Measurements from ENCODE around the gene MBOAT2.
"Not testable (repeated sequence)": the region's sequence is repeated elsewhere in the genome, so short reads cannot be mapped to it uniquely, and the experiment has no call there.

The MBOAT2 gene

GRCh38 chr2:8989536-8990079 lies 13.9 kb downstream of the MBOAT2 start:
- DNase-seq (ENCODE audit: low spot score) = no peak

GRCh38 chr2:8987410-8987809 lies 16.1 kb downstream of the MBOAT2 start:
- no peak for DNase-seq (ENCODE audit: low spot score)

DNA sequence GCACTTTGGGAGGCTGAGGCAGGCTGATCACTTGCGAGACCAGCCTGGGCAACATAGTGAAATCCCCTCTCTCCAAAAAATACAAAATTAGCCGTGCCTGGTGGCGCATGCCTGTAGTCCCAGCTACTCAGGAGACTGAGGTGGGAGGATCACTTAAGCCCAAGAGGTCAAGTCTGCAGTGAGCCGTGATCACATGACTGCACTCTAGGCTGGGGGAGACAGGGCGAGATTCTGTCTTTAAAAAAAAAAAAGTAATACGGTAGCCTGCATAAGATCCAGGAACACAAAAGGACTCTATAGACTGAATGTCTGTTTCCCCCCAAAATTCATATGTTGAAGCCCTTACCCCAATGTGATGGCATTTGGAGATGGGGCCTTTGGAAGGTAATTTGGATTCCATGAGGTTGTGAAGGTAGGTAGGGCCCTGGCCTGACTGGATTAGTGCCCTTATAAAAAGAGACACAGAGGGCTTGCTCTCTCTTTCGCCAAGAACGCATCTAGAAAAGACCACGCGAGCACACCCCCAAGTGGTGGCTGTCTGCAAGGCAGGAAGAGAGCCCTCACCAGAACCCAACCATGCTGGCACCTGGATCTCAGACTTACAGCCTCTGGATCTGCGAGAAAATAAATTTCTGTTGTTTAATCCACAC lies 17.0 kb downstream of the MBOAT2 start:
- no peak for DNase-seq (ENCODE audit: low spot score)

- DNase-seq (ENCODE audit: low spot score) = no peak
Observed at GRCh38 chr2:8985561-8986326, 17.7 kb downstream of the MBOAT2 start.

DNA sequence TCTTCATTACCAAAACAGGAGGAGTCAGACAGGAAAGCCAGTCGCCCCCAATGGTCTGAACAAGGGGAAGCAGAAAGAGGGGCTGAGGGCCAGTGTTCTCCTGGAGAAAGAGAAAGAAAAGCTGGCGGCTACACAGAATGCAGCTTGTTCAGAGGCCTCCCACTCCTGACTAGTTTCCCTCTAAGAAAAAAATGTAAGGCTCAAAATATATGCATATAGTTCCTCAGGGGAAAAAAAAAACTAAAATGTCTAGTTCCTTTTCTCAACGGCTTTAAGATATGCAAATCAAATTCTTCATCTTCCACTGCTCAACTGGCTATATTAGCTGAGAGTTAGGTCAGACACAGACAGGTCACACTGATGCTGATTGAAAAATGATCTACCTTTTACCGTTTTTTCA lies 18.6 kb downstream of the MBOAT2 start:
- no peak for DNase-seq (ENCODE audit: low spot score)

- no peak for DNase-seq (ENCODE audit: low spot score)
Observed at GRCh38 chr2:8984157-8984556, 19.3 kb downstream of the MBOAT2 start.

DNA sequence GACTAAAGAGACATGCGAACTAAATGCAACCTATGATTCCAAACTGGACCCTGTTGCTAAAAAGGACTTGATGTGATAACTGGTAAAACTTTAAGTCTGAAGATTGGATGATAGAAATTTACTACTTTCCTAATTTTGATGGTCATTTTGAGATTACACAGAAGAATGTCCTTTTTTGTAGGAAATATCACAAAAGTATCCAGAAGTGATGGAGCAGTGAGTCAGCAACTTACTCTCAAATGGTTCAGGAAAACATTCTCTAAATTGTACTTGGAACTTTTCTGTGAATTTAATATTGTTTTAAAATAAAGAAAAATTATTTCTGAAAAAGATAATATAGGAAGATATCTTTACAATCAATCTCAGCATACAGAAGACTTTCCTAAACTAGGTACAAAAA lies 19.9 kb downstream of the MBOAT2 start:
- DNase-seq (ENCODE audit: low spot score) = no peak

GRCh38 chr2:8981876-8982275 lies 21.6 kb downstream of the MBOAT2 start:
- no peak for DNase-seq (ENCODE audit: low spot score)

GRCh38 chr2:8980096-8980495 lies 23.4 kb downstream of the MBOAT2 start:
- no peak for DNase-seq (ENCODE audit: low spot score)

DNA sequence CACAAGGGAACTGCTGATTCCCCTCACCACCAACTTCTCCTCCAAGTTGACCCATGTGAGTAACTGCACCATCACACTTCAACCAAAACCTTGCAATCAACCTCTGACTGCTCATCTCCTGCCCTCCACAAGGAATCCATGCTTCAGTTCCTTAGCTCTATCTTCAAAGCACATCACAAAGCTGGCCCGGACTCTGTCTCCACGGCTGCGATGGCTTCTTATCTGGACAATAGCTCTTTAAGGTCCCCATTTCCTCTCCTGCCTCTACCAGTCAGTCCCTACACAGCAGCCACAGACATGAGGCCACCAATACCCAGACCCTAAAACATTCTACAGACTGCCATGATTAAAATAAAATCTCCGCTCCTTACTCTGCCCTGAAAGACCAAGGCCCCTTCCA lies 25.7 kb downstream of the MBOAT2 start:
- no peak for DNase-seq (ENCODE audit: low spot score)

- no peak for DNase-seq (ENCODE audit: low spot score)
Observed at GRCh38 chr2:8976442-8977259, 26.8 kb downstream of the MBOAT2 start.

DNA sequence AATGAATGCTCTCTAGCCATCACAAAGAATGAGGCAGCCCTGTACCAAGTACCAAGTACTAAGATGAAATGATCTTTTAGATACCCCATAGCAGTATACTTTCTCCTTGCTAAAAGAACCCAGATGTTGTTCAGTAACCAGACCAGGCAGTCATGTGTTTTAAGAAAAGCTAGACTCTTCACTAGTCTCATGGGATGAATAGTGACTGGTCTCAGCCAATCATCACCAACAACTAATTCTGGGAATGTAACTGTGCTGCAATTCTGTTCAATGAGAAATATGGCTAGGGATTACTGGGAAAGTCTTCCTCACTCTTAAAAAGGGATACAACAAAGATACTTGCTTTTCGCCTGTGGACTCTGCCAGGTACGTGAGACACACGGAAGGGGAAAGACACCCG lies 29.5 kb downstream of the MBOAT2 start:
- DNase-seq (ENCODE audit: low spot score) = no peak

DNA sequence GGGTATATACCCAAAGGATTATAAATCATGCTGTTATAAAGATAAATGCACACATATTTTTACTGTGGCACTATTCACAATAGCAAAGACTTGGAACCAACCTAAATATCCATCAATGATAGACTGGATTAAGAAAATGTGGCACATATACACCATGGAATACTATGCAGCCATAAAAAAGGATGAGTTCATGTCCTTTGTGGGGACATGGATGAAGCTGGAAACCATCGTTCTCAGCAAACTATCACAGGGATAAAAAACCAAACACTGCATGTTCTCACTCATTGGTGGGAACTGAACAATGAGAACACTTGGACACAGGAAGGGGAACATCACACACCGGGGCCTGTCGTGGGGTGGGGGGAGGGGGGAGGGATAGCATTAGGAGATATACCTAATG lies 30.5 kb downstream of the MBOAT2 start:
- DNase-seq (ENCODE audit: low spot score) = not testable (repeated sequence)

- not testable (repeated sequence) for DNase-seq (ENCODE audit: low spot score)
Observed at GRCh38 chr2:8972535-8972934, 30.9 kb downstream of the MBOAT2 start.

DNA sequence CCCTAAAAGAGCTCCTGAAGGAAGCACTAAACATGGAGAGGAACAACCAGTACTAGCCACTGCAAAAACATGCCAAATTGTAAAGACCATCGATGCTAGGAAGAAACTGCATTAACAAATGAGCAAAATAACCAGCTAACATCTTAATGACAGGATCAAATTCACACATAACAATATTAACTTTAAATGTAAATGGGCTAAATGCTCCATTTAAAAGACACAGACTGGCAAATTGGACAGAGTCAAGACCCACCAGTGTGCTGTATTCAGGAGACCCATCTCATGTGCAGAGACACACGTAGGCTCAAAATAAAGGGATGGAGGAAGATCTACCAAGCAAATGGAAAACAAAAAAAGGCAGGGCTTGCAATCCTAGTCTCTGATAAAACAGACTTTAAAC lies 34.1 kb downstream of the MBOAT2 start:
- DNase-seq (ENCODE audit: low spot score) = not testable (repeated sequence)

DNA sequence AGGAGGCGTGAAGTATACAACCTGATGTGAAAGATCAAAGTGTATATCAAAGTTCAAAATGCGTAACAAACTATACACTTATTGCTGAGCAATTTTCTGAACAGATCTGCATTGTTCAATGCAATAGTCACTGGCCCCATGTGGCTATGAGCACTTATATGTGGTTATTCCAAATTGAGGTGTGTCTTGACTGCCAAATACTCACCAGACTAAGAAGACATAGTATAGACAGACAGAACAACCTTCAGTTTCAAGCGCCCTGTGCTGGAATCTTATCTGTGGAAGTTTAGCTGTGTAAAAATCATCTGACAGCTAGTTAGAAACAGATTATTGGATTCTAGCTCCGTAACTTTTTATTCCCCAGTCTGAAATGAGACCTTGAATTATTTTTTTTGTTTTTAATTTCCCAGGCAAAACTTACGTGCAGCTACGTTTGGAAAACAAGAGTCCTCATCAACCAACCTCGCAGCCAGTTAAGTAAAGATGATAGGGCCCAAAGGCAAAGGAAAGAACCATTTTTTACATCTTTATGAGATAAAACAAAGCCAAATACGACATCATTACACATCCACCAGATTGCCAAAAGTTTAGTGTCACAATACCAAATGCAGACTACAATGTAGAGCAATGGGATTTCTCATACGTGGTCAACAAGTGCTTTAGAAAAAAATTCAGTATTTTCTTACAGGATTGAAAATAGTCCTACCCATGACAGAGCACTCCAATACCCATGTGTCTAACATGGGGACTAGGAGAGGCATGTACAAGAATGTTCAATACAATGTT lies 37.2 kb downstream of the MBOAT2 start:
- no peak for DNase-seq (ENCODE audit: low spot score)

DNA sequence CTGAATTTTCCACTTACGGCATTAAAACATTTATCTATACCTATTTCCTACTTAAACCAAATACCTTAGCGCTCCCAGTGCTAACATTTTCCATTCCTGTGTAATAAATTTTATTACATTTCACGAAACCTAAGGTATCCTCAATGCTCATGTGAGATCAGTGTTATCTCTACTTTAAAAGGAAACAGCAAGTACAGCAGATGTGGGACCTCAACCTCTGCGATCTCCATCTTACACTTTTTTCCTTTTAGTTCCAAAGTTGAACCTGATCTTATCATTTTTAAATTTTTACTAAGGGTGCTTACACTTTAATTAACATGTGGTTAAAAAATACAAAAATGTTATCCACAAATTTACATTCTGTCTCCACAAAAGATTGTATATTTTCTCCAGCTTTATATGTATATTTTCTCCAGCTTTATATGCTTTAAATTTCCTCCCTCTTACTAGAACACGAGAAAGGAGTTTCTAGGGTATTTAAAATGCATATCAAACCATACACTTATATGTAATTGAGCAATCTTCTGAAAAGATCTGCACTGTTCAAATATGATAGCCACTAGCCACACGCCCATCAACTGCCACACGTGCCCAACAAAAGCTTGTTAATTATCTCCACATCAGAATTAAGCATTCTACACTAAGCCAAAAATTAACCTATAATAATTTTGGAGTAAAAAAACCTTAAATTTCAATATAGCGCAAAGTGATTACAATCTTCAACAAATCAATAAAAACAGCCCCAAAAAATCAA lies 38.1 kb downstream of the MBOAT2 start:
- DNase-seq (ENCODE audit: low spot score) = no peak

DNA sequence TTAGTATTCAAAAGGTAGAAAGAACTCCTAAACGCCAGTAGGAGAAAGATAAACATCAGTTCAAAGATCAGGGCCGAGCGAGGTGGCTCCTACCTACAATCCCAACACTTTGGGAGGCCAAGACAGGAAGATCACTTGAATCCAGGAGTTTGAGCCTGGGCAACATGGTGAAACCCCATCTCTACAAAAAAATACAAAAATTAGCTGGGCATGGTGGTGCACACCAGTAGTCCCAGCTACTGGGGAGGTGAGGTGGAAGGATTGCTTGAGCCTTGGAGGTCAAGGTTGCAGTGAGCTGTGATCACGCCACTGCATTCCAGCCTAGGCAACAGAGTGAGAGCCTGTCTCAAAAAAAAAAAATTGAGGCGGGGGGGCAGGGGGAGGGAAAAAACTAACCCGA lies 40.6 kb downstream of the MBOAT2 start:
- no peak for DNase-seq (ENCODE audit: low spot score)

DNA sequence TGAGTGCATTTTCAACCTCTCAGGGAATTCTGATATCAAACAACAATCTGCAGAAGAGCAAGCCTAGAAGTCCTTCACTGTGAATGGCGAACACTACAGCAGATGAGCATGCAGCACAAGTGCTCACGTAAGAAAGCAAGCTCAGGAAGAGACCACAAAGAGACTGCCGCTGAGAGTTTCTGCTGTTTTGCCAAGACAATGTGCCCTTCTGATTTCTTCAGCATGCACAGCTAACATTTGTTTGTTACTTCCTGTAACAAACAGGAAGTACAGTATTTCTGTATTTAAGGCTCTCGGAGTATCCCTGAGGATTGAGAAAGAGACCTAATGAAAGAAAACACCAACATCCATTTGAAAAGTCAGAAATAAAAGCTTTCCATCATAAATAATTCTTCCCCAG lies 45.9 kb downstream of the MBOAT2 start:
- no peak for DNase-seq (ENCODE audit: low spot score)

GRCh38 chr2:8956774-8957173 lies 46.7 kb downstream of the MBOAT2 start:
- no peak for DNase-seq (ENCODE audit: low spot score)

DNA sequence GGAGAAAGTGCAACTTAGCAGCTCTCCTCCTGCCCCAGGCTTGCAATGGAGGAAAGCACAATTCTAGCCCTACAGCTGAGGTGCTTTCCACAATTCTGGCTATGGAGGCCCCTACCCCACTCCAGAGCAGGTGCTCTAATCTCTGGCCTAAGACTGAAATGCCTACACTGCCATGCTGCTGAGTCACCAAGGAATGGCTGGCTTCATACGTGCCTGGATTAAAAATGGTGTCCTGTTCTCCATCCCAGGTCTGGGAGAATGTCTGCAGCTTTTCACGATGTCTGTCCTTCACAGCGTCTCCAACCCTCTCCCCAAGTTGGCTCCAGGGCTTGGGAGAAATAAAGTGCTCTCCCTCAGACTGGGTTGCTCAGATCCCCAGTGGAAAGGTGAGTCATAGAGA lies 48.5 kb downstream of the MBOAT2 start:
- no peak for DNase-seq (ENCODE audit: low spot score)
